ENCODE results near the gene TRNAU1AP.

DNA sequence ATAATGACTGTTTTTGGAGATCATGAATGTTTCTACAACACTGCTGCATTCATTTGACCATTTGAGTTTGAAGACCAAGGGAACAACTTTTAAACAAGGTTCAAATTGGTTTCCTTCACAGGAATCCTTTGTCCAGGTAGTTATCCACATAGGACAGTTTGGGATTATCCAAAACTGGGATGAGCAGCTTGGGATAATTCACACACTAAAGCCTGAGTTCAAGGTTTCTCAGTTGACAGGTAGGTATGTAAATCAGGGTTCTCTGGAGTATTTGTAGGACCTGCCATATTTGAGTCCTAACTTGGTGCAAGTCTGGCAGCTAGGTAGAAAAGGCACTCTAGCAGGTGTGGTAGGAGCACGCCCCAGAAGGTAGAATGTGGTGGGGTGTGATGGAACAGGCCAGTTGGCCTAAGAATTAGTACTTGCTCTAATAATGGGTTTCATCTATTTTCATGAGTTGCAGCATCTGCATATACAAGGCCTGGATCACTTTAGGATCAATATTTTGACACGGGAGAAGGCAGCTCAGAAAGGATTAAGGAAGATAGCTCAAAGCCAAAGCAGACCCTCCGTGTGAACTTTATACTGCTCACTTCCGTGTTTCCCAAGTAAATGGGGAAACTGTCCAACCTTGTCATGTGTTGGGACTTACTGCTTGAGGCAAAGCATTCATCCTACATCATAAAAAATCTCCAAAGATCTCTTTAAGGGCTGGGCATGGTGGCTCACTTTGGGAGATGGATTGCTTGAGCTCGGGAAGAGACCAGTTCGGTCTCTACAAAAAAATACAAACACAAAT, 25.1 kb downstream of the TRNAU1AP start:
- TF ChIP-seq POLR2A (IDR thresholded peaks at IDR 0.05) (no peak), POLR2AphosphoS5 (IDR thresholded peaks at IDR 0.05) (no peak)
